SH-SY5Y (cell line): ENCODE measurements around the gene MTMR6.

Experiments used
- GATA2 ChIP-seq: IDR thresholded peaks from 2 replicates; pipeline ENCODE4 v1.6.1; 2011; ENCODE audit warnings: mild to moderate bottlenecking, low read depth, low read length
- GATA3 ChIP-seq: IDR thresholded peaks from 2 replicates; pipeline ENCODE4 v1.6.1; 2011; ENCODE audit warnings: low read depth, mild to moderate bottlenecking, low read length, moderate library complexity

GRCh38 chr13:25281193-25281934 lies 5.9 kb downstream of the MTMR6 start:
- no peak for TF ChIP-seq GATA2
- no peak for TF ChIP-seq GATA3
